Cardiac muscle cell (in vitro differentiated cells and primary cell): ENCODE data around the gene EIF2B2. TPM values are rescaled to one million over a fixed set of nuclear protein-coding genes. Genes with fewer than 3 reads are reported as not detected.

Experiments used
- DNase-seq, 2 donors: peaks; one replicate each; pipeline versions ENCODE4 v3.0.0 to v3.0.0-alpha.2; 2010 to 2017; ENCODE audit warnings: low read depth in 1 of 2, low spot score in 1 of 2
- H3K27ac ChIP-seq: fragments of 200-600 bp; sonication (generic); 2 replicates; pipeline ENCODE4 v1.5.1; 2016
- H3K27me3 ChIP-seq: fragments of 200-600 bp; sonication (generic); 2 replicates; pipeline ENCODE4 v1.6.0; 2016; ENCODE audit warnings: control low read depth
- H3K36me3 ChIP-seq: fragments of 200-600 bp; sonication (generic); 2 replicates; pipeline ENCODE4 v1.5.1; 2016; ENCODE audit warnings: control low read depth
- H3K4me1 ChIP-seq: fragments of 200-600 bp; sonication (generic); 2 replicates; pipeline ENCODE4 v1.8.1; 2017; ENCODE audit warnings: low read depth, mild to moderate bottlenecking, mixed run types
- H3K4me3 ChIP-seq: fragments of 200-600 bp; sonication (generic); 2 replicates; pipeline ENCODE4 v1.5.1; 2016; ENCODE audit warnings: mild to moderate bottlenecking
- H3K9me3 ChIP-seq: fragments of 200-600 bp; sonication (generic); 2 replicates; pipeline ENCODE4 v1.5.1; 2017; ENCODE audit warnings: low read depth, mild to moderate bottlenecking, control low read depth
- polyA plus RNA-seq: library from polyadenylated mRNA; unstranded; fragments of >200 nt; fragmentation: Nextera tagmentation; extraction: Ambion mirVana; gene quantifications from 2 replicates; pipeline ENCODE4 v1.2.1, GENCODE V29; 2016
- total RNA-seq: library from RNA; depleted of rRNA; stranded (reverse); fragments of >200 nt; gene quantifications from 2 replicates; pipeline ENCODE4 v1.2.3, GENCODE V29; 2016
- TF ChIP-seq, protein P1 (sequence below): IDR thresholded peaks from 2 replicates; pipeline ENCODE4 v1.5.1; 2012; ENCODE audit warnings: low read depth, mild to moderate bottlenecking, low read length

The EIF2B2 gene
- total and polyA plus RNA-seq, 2 experiments from 2014 or later = 57.3 to 76.7 TPM

DNA sequence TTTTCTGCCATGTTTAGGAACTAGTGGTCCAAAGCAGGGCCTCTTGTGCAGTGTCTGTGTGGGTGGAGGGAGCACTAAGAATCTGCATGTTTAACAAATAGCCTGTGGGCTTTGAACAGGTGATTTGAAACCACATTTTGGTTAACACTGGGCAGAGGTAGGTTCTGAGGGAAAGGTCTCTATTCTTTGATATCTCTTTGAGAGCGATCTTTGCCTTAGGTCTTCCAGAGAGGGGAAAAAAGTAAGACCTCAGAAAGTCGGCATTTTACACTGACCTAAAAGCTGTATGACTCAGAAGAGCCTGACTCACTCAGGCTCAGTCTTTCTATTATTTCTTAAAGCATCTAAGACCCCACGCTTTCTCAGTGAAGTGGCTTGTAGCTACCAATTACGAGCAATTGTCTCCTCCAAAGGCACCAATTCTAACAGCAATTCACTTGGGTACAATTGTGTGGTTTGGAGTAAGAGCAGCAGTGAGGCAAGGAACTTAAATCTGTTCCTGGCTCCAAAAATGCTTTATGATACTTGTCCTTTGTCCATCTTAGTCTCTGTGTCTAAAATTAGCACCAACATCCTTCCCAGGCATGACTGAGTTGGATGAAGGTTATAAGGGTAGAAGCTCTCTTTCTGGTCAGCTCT is 8.8 kb downstream of the EIF2B2 start:
- DNase-seq = peak; percentile 4 to 56
- H3K36me3 ChIP-seq = peaks cover 61% of the 10 kb centered on the region
- no peak overlapping the region for H3K4me3 ChIP-seq
- peak overlapping the region; percentile 74 for H3K27ac ChIP-seq
- H3K4me1 ChIP-seq = peaks cover 9% of the 10 kb centered on the region
- H3K27me3 ChIP-seq = no peaks in the 10 kb centered on the region
- TF ChIP-seq, protein P1, sequence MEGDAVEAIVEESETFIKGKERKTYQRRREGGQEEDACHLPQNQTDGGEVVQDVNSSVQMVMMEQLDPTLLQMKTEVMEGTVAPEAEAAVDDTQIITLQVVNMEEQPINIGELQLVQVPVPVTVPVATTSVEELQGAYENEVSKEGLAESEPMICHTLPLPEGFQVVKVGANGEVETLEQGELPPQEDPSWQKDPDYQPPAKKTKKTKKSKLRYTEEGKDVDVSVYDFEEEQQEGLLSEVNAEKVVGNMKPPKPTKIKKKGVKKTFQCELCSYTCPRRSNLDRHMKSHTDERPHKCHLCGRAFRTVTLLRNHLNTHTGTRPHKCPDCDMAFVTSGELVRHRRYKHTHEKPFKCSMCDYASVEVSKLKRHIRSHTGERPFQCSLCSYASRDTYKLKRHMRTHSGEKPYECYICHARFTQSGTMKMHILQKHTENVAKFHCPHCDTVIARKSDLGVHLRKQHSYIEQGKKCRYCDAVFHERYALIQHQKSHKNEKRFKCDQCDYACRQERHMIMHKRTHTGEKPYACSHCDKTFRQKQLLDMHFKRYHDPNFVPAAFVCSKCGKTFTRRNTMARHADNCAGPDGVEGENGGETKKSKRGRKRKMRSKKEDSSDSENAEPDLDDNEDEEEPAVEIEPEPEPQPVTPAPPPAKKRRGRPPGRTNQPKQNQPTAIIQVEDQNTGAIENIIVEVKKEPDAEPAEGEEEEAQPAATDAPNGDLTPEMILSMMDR = no peak
- no peaks in the 10 kb centered on the region for H3K9me3 ChIP-seq

DNA sequence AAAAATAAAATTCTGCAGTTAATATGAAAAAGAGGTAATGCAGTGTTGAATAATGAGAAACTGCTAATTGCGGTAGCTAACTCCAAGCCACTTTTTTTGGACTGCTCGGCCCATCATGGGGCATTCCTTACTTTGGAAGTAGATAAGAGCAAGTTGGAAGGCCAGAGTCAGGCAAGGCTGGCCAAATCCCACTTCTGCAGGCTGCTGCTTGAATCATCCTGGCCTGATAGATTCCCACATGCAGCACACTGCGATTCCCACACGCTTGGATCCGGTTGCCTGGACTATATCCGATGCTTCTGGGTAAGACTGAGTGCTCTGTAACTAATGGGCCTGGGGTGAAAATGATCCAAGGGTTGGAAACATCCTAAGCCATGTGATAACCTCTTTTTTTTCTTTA is 10.6 kb downstream of the EIF2B2 start:
- Histone ChIP-seq H3K9me3 (no peaks in the 10 kb centered on the region), H3K27ac (peak overlapping the region; percentile 54), H3K4me1 (peaks cover 9% of the 10 kb centered on the region), H3K27me3 (no peaks in the 10 kb centered on the region), H3K4me3 (no peak overlapping the region), H3K36me3 (peaks cover 55% of the 10 kb centered on the region)
- no peak for DNase-seq
- TF ChIP-seq, protein P1 = no peak

GRCh38 chr14:75015496-75015895 is 12.8 kb downstream of the EIF2B2 start:
- H3K4me1 ChIP-seq = peaks cover 9% of the 10 kb centered on the region
- DNase-seq = no peak
- no peaks in the 10 kb centered on the region for H3K9me3 ChIP-seq
- TF ChIP-seq, protein P1 = no peak
- no peak overlapping the region for H3K27ac ChIP-seq
- peaks cover 49% of the 10 kb centered on the region for H3K36me3 ChIP-seq
- no peak overlapping the region for H3K4me3 ChIP-seq
- no peaks in the 10 kb centered on the region for H3K27me3 ChIP-seq

- TF ChIP-seq, protein P1 = no peak
- Histone ChIP-seq H3K9me3 (no peaks in the 10 kb centered on the region), H3K27me3 (no peaks in the 10 kb centered on the region), H3K36me3 (peaks cover 45% of the 10 kb centered on the region), H3K4me3 (no peak overlapping the region), H3K27ac (no peak overlapping the region), H3K4me1 (peaks cover 4% of the 10 kb centered on the region)
- no peak for DNase-seq
These were observed 14.1 kb downstream of the EIF2B2 start for GRCh38 chr14:75016815-75017214.

DNA sequence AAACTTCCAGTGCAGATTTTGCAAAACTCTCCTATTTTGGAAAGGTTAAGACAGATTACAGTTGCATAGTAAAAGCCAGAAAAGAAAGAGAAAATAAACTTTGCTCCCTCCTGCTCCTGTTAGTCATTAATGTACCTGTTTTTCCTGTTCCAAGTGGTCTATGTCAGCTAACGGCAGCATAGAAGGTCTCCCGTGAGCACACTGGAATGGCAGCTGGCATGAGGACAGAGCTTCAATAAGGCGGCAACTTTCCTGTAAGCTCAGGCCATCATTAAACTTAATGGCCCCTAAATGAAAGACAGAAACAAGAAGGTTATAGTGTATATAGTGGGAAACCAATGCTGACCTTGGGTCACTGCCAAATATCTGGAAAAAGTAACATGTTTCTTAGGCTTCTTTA is 16.0 kb downstream of the EIF2B2 start:
- Histone ChIP-seq H3K27ac (no peak overlapping the region), H3K9me3 (no peaks in the 10 kb centered on the region), H3K27me3 (no peaks in the 10 kb centered on the region), H3K4me1 (no peaks in the 10 kb centered on the region), H3K4me3 (no peak overlapping the region), H3K36me3 (peaks cover 54% of the 10 kb centered on the region)
- TF ChIP-seq, protein P1 = no peak
- DNase-seq = no peak
